SJCRH30 (cell line): ENCODE results near the gene HGFAC. TPM values are rescaled to one million over a fixed set of nuclear protein-coding genes. Genes with fewer than 3 reads are reported as not detected.

ENCODE experiments used
- DNase-seq, 2 experiments: peaks; one replicate each; pipeline ENCODE4 v3.0.0-alpha.2; 2015 to 2020
- H3K27ac ChIP-seq: fragments of 250-450 bp; sonication (Bioruptor Pico); 2 replicates; pipeline ENCODE4 v1.5.1; 2020; ENCODE audit warnings: mild to moderate bottlenecking, moderate library complexity
- H3K27me3 ChIP-seq: fragments of 250-450 bp; sonication (Bioruptor Pico); 2 replicates; pipeline ENCODE4 v1.5.1; 2020; ENCODE audit warnings: mild to moderate bottlenecking, moderate library complexity
- H3K36me3 ChIP-seq: fragments of 250-450 bp; sonication (Bioruptor Pico); 2 replicates; pipeline ENCODE4 v1.5.1; 2020; ENCODE audit warnings: mild to moderate bottlenecking, moderate library complexity
- H3K4me1 ChIP-seq: fragments of 250-450 bp; sonication (Bioruptor Pico); 2 replicates; pipeline ENCODE4 v1.5.1; 2020; ENCODE audit warnings: mild to moderate bottlenecking, moderate library complexity
- H3K4me3 ChIP-seq: fragments of 250-450 bp; sonication (Bioruptor Pico); 2 replicates; pipeline ENCODE4 v1.5.1; 2020; ENCODE audit warnings: mild to moderate bottlenecking, moderate library complexity
- H3K9me3 ChIP-seq: fragments of 250-450 bp; sonication (Bioruptor Pico); replicated peaks from 2 replicates; pipeline ENCODE4 v1.5.1; 2020; ENCODE audit warnings: mild to moderate bottlenecking, moderate library complexity
- total RNA-seq: library from RNA; depleted of rRNA; stranded (reverse); fragments of >200 nt; shearing (Covaris generic); gene quantifications from 2 replicates; pipeline ENCODE4 v1.2.3, GENCODE V29; 2014; rRNA removed

HGFAC gene
- total RNA-seq, 1 experiment from 2014 or later = 0.12 TPM

- Histone ChIP-seq H3K4me1 (peaks cover 2% of the 10 kb centered on the region; the same call in 1 of the 2 replicates), H3K27me3 (no peaks in the 10 kb centered on the region), H3K4me3 (no peak overlapping the region), H3K27ac (no peak overlapping the region), H3K36me3 (no peaks in the 10 kb centered on the region; the same call in 1 of the 2 replicates), H3K9me3 (no peaks in the 10 kb centered on the region)
- DNase-seq = peak in 1 of 2 experiments; percentile 34
These were observed 52.1 kb downstream of the HGFAC start for GRCh38 chr4:3493720-3494461.

- H3K4me3 ChIP-seq = no peak overlapping the region
- H3K27ac ChIP-seq = no peak overlapping the region
- DNase-seq = peak in 1 of 2 experiments; percentile 41
- H3K4me1 ChIP-seq = peaks cover 2% of the 10 kb centered on the region; the same call in 1 of the 2 replicates
- H3K36me3 ChIP-seq = no peaks in the 10 kb centered on the region; the same call in 1 of the 2 replicates
- H3K9me3 ChIP-seq = no peaks in the 10 kb centered on the region
- no peaks in the 10 kb centered on the region for H3K27me3 ChIP-seq
These were observed 52.7 kb downstream of the HGFAC start for GRCh38 chr4:3494462-3494871.

DNA sequence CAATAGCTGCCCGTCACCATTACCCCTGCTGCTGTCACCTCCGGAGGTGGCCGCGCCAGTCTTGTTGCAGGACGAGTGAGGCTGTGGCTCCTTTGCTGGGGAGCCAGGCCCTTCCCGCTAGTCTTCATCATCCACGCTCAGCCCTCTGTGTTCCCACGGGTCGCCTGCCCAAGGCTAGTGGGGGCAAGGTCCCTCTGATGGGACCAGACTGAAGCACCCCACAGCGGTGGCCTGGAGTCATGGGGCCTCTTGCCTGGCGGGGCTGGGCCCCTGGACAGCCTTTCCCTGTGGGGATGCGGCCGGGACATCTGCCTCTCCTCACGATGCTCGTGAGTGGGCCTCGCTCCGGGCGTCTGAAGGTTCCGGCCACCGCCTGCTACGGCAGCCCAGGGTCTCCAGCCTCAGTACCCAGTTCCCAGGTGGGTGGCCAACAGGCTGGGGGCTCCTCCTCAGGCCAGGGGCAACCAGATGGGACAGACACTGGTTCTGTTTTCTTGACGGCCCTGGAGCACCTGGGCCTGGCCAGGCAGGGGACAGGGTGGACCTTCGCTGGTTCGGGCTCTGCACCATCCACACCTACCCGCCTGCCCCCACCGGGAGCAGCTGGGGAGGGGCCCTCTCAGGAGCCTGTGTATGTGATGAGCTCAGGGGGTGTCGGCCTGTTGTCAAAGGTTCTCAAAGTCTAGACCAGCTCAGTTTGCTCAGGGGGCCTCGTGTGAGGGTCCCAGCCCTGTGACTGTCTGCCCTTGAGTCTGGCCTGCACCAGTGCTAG is 53.6 kb downstream of the HGFAC start:
- no peak overlapping the region for H3K4me3 ChIP-seq
- H3K36me3 ChIP-seq = no peaks in the 10 kb centered on the region; the same call in 1 of the 2 replicates
- H3K9me3 ChIP-seq = no peaks in the 10 kb centered on the region
- H3K4me1 ChIP-seq = peaks cover 2% of the 10 kb centered on the region; the same call in 1 of the 2 replicates
- no peak overlapping the region for H3K27ac ChIP-seq
- H3K27me3 ChIP-seq = no peaks in the 10 kb centered on the region
- no peak for DNase-seq

GRCh38 chr4:3496021-3496420 is 54.3 kb downstream of the HGFAC start:
- Histone ChIP-seq H3K9me3 (no peaks in the 10 kb centered on the region), H3K4me1 (peaks cover 2% of the 10 kb centered on the region; the same call in 1 of the 2 replicates), H3K4me3 (no peak overlapping the region), H3K27me3 (no peaks in the 10 kb centered on the region), H3K27ac (no peak overlapping the region), H3K36me3 (no peaks in the 10 kb centered on the region)
- DNase-seq = no peak

GRCh38 chr4:3497095-3497494 is 55.3 kb downstream of the HGFAC start:
- DNase-seq = no peak
- no peak overlapping the region for H3K4me3 ChIP-seq
- H3K9me3 ChIP-seq = no peaks in the 10 kb centered on the region
- H3K4me1 ChIP-seq = peaks cover 2% of the 10 kb centered on the region; the same call in 1 of the 2 replicates
- H3K36me3 ChIP-seq = no peaks in the 10 kb centered on the region
- no peak overlapping the region for H3K27ac ChIP-seq
- H3K27me3 ChIP-seq = no peaks in the 10 kb centered on the region

DNA sequence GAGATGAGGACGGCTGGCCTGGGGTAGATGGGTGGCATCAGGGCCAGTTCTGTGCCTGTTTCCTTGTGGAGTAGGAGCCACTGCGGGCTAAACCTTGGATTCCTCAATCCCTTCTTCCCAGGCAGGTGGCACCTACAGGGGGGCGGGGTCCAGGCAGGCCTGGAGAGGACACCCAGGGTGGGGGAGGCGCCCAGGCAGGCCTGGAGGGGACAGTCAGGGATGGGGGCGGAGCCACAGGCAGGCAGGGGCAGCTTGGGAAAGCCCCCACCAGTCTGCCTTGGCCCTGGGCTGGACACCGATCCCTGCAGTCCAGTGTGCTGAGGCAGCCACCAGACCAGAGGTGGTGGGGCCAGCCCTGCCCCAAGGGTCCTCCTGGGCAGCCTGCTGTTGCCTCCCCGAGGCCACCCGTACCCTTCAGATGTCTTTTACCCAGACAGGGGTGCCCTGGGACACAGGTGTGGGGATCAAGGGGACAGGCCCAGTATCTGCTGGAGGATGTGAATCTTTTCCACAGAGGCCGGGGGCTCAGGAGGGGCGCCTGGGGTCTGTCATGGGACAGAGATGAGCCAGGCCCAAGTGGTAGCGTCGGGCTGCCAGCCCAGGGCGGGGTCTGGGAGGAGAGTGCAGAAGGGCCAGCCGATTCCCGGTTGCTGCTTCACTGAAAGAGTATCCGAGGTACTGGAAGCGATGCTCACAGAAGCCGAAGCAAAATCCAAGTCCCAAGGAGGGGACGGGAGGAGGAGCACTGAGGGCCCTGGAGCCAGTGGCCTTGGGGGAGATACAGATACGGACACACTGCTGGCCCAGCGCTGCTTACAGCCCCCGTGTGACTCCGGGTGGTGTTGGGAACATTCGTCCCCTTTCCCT is 56.0 kb downstream of the HGFAC start:
- H3K4me3 ChIP-seq = no peak overlapping the region

GRCh38 chr4:3498407-3498806 is 56.6 kb downstream of the HGFAC start:
- no peaks in the 10 kb centered on the region for H3K27me3 ChIP-seq
- no peak overlapping the region for H3K4me3 ChIP-seq
- DNase-seq = no peak
- H3K4me1 ChIP-seq = peaks cover 2% of the 10 kb centered on the region; the same call in 1 of the 2 replicates
- H3K9me3 ChIP-seq = no peaks in the 10 kb centered on the region
- no peak overlapping the region for H3K27ac ChIP-seq
- H3K36me3 ChIP-seq = peaks cover 2% of the 10 kb centered on the region; the same call in 1 of the 2 replicates

More for the DNA sequence above, 56.0 kb downstream of the HGFAC start:
- H3K4me1 ChIP-seq = peaks cover 2% of the 10 kb centered on the region; the same call in 1 of the 2 replicates
- H3K9me3 ChIP-seq = no peaks in the 10 kb centered on the region
- H3K27ac ChIP-seq = no peak overlapping the region
- H3K27me3 ChIP-seq = no peaks in the 10 kb centered on the region
- H3K36me3 ChIP-seq = no peaks in the 10 kb centered on the region
- no peak for DNase-seq

Other genes starting within 250 kb of the HGFAC start
- 0.04 and 0.08 TPM in 2 replicates for gene MSANTD1, start 192.8 kb upstream of the HGFAC start, total RNA-seq
- 26.3 and 34.0 TPM in 2 replicates for gene RGS12, start 148.9 kb upstream of the HGFAC start, total RNA-seq
- gene DOK7, start 21.3 kb downstream of the HGFAC start, total RNA-seq = 8.6 and 9.6 TPM in 2 replicates
- 107 and 109 TPM in 2 replicates for gene LRPAP1, start 90.5 kb downstream of the HGFAC start, total RNA-seq